Measurements from ENCODE around the gene PCDHGA8.
A peak's percentile ranks its signal among the peaks of the same experiment; 100 is the strongest.
"Not testable (repeated sequence)": the region's sequence is repeated elsewhere in the genome, so short reads cannot be mapped to it uniquely, and the experiment has no call there.

The PCDHGA8 gene

GRCh38 chr5:141403387-141403786 lies 11.0 kb downstream of the PCDHGA8 start:
- DNase-seq: no peak

- DNase-seq: peak; percentile 36
Observed at GRCh38 chr5:141407790-141408505, 15.5 kb downstream of the PCDHGA8 start, which contains the start of gene PCDHGB6. Gene PCDHGB6 (plus strand): TSS chr5:141408021. CDS start chr5:141408203, 182 bp downstream.

DNA sequence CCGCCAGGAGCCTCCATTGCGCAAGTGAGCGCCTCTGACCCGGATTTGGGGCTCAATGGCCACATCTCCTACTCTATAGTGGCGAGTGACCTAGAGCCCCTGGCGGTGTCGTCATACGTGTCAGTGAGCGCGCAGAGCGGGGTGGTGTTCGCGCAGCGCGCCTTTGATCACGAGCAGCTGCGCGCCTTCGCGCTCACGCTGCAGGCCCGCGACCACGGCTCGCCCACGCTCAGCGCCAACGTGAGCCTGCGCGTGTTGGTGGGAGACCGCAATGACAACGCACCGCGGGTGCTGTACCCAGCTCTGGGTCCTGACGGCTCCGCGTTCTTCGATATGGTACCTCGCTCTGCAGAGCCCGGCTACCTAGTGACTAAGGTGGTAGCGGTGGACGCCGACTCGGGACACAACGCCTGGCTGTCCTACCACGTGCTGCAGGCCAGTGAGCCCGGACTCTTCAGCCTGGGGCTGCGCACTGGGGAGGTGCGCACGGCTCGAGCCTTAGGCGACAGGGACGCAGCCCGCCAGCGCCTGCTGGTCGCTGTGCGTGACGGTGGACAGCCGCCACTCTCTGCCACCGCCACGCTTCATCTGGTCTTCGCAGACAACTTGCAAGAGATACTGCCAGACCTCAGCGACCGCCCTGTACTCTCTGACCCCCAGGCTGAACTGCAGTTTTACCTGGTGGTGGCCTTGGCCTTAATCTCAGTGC lies 17.3 kb downstream of the PCDHGA8 start:
- no peak for DNase-seq

GRCh38 chr5:141411575-141411974 lies 19.1 kb downstream of the PCDHGA8 start:
- no peak for DNase-seq

- peak; percentile 61 for DNase-seq
Observed at GRCh38 chr5:141412854-141413539, 20.6 kb downstream of the PCDHGA8 start, which contains the start of gene PCDHGA10. Gene PCDHGA10 (plus strand): TSS chr5:141412987. CDS start chr5:141413176, 189 bp downstream.

DNA sequence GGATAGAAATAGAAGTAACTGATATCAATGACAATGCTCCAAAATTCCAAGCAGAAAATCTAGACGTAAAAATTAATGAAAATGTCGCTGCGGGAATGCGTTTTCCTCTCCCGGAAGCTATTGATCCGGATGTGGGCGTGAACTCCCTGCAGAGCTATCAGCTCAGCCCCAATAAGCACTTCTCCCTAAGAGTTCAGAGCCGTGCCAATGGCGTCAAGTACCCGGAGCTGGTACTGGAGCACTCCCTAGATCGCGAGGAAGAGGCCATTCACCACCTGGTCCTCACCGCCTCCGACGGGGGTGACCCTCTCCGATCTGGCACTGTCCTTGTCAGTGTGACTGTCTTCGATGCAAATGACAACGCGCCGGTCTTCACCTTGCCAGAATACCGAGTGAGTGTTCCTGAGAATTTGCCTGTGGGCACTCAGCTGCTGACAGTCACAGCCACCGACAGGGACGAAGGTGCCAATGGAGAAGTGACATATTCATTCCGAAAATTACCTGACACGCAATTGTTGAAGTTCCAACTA lies 21.2 kb downstream of the PCDHGA8 start:
- DNase-seq: no peak

DNA sequence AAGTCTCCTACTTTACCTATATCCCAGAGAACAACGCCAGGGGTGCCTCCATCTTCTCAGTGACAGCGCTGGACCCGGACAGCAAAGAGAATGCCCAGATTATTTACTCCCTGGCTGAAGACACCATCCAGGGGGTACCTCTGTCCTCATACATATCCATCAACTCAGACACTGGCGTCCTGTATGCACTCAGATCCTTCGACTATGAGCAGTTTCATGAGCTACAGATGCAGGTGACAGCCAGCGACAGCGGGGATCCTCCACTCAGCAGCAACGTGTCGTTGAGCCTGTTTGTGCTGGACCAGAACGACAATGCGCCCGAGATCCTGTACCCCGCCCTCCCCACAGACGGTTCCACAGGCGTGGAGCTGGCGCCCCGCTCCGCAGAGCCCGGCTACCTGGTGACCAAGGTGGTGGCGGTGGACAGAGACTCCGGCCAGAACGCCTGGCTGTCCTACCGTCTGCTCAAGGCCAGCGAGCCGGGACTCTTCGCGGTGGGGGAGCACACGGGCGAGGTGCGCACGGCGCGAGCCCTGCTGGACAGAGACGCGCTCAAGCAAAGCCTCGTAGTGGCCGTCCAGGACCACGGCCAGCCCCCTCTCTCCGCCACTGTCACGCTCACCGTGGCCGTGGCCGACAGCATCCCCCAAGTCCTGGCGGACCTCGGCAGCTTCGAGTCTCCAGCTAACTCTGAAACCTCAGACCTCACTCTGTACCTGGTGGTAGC lies 22.3 kb downstream of the PCDHGA8 start:
- not testable (repeated sequence) for DNase-seq

- not testable (repeated sequence) for DNase-seq
Observed at GRCh38 chr5:141415275-141415618, 22.8 kb downstream of the PCDHGA8 start.

- peak; percentile 63 for DNase-seq
Observed at GRCh38 chr5:141417494-141418172, 25.2 kb downstream of the PCDHGA8 start, which contains the start of gene PCDHGB7. Gene PCDHGB7 (plus strand): TSS chr5:141417677. CDS start chr5:141417860, 183 bp downstream.

GRCh38 chr5:141419074-141419880 lies 26.8 kb downstream of the PCDHGA8 start:
- no peak for DNase-seq

- DNase-seq: peak; percentile 59
Observed at GRCh38 chr5:141420855-141421488, 28.5 kb downstream of the PCDHGA8 start, which contains the start of gene PCDHGA11. Gene PCDHGA11 (plus strand): TSS chr5:141421051. CDS start chr5:141421228, 177 bp downstream.

DNA sequence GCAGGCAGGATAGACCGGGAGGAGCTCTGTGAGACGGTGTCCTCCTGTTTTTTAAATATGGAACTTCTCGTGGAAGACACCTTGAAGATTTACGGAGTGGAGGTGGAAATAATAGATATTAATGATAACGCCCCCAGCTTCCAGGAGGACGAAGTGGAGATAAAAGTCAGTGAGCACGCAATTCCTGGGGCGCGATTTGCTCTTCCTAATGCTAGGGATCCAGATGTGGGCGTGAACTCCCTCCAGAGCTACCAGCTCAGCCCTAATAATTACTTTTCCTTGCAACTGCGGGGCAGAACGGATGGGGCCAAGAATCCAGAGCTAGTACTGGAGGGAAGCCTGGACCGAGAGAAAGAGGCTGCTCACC lies 29.0 kb downstream of the PCDHGA8 start:
- no peak for DNase-seq

DNA sequence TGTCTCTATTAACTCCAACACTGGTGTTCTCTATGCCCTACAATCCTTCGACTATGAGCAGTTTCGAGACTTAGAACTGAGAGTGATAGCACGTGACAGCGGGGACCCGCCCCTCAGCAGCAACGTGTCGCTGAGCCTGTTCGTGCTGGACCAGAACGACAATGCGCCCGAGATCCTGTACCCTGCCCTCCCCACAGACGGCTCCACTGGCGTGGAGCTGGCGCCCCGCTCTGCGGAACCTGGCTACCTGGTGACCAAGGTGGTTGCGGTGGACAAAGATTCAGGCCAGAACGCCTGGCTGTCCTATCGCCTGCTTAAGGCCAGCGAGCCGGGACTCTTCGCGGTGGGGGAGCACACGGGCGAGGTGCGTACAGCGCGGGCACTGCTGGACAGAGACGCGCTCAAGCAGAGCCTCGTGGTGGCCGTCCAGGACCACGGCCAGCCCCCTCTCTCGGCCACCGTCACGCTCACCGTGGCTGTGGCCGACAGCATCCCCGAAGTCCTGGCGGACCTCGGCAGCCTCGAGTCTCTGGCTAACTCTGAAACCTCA lies 30.4 kb downstream of the PCDHGA8 start:
- no peak for DNase-seq

GRCh38 chr5:141427783-141428426 lies 35.5 kb downstream of the PCDHGA8 start:
- DNase-seq: no peak

GRCh38 chr5:141430332-141431113 lies 38.1 kb downstream of the PCDHGA8 start, which contains the start of gene PCDHGA12:
Gene PCDHGA12 (plus strand): TSS chr5:141430507. CDS start chr5:141430760, 253 bp downstream.
- peak; percentile 54 for DNase-seq

DNA sequence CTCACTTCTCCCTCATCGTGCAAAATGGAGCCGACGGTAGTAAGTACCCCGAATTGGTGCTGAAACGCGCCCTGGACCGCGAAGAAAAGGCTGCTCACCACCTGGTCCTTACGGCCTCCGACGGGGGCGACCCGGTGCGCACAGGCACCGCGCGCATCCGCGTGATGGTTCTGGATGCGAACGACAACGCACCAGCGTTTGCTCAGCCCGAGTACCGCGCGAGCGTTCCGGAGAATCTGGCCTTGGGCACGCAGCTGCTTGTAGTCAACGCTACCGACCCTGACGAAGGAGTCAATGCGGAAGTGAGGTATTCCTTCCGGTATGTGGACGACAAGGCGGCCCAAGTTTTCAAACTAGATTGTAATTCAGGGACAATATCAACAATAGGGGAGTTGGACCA lies 38.9 kb downstream of the PCDHGA8 start:
- no peak for DNase-seq

DNA sequence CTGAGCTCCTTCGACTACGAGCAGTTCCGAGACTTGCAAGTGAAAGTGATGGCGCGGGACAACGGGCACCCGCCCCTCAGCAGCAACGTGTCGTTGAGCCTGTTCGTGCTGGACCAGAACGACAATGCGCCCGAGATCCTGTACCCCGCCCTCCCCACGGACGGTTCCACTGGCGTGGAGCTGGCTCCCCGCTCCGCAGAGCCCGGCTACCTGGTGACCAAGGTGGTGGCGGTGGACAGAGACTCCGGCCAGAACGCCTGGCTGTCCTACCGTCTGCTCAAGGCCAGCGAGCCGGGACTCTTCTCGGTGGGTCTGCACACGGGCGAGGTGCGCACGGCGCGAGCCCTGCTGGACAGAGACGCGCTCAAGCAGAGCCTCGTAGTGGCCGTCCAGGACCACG lies 39.9 kb downstream of the PCDHGA8 start:
- not testable (repeated sequence) for DNase-seq

DNA sequence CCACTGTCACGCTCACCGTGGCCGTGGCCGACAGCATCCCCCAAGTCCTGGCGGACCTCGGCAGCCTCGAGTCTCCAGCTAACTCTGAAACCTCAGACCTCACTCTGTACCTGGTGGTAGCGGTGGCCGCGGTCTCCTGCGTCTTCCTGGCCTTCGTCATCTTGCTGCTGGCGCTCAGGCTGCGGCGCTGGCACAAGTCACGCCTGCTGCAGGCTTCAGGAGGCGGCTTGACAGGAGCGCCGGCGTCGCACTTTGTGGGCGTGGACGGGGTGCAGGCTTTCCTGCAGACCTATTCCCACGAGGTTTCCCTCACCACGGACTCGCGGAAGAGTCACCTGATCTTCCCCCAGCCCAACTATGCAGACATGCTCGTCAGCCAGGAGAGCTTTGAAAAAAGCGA lies 40.3 kb downstream of the PCDHGA8 start:
- not testable (repeated sequence) for DNase-seq

DNA sequence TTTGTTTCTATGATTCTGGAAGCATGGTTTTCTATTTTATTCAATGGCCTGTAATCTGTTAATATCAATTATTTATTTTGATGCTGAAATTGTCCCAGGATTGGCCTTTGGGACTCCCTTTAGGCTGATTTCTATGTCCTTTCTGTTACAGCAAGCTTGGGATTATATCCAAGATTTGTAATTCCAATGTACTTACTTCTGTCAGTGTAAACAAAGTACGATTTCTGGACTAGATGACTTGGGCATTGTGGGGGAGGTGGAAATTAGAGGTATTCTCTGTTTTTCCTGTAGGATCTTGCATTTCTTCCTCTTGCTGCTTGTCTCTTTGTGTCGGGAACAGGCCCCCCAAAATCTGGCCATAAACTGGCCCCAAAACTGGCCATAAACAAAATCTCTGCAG lies 41.6 kb downstream of the PCDHGA8 start:
- no peak for DNase-seq

Data from activated CD4-positive, alpha-beta T cell treated with anti-CD3 and anti-CD28 coated beads, Interleukin-10, Interleukin-2, amounts not matched to agents 100 ng/mL and 50 ng/mL, durations not matched to agents 16 hours and 8 hours (primary cell).